Stimulated activated memory B cell treated with anti-CD40 and anti-IgM and Interleukin-4, amounts not matched to agents 10 μg/mL and 1 μg/mL and 100 μg/mL, for 72 hours (primary cell): ENCODE measurements around the gene ABCB1.
A peak's percentile ranks its signal among the peaks of the same experiment; 100 is the strongest.

Experiments used
- ATAC-seq: fragments of 150-1000 bp; cut with Tn5 transposase; 2 replicates; pipeline ENCODE4 v1.10.0; 2021
- H3K27ac Mint-ChIP-seq: one replicate; pipeline ENCODE4 v1.8.0; 2022; ENCODE audit warnings: mild to moderate bottlenecking, mixed read lengths
- H3K27me3 Mint-ChIP-seq: one replicate; pipeline ENCODE4 v1.8.0; 2022; ENCODE audit warnings: mixed read lengths
- H3K36me3 Mint-ChIP-seq: one replicate; pipeline ENCODE4 v1.8.0; 2022; ENCODE audit warnings: mixed read lengths
- H3K4me1 Mint-ChIP-seq: one replicate; pipeline ENCODE4 v1.8.0; 2022; ENCODE audit warnings: mixed read lengths
- H3K4me3 Mint-ChIP-seq: one replicate; pipeline ENCODE4 v1.8.0; 2022; ENCODE audit warnings: mild to moderate bottlenecking, moderate library complexity, mixed read lengths
- H3K9me3 Mint-ChIP-seq: one replicate; pipeline ENCODE4 v1.8.0; 2022; ENCODE audit warnings: mixed read lengths

The ABCB1 gene

GRCh38 chr7:87600130-87601124 is at the start of gene ABCB1:
ABCB1 (minus strand) TSS chr7:87600884; CDS start chr7:87600184, 700 bp downstream.
- Mint-ChIP-seq H3K27ac (peak within 1 kb of the TSS; percentile 73), H3K4me1 (peaks cover 18% of the 10 kb centered on the region), H3K4me3 (peak within 1 kb of the TSS; percentile 81), H3K36me3 (no peaks in the 10 kb centered on the region), H3K9me3 (no peaks in the 10 kb centered on the region), H3K27me3 (peaks cover 43% of the 10 kb centered on the region)
- ATAC-seq, result peak; percentile 78

- no peak for ATAC-seq
- no peaks in the 10 kb centered on the region for H3K36me3 Mint-ChIP-seq
- H3K27me3 Mint-ChIP-seq, result peaks cover 19% of the 10 kb centered on the region
- no peak overlapping the region for H3K4me3 Mint-ChIP-seq
- no peaks in the 10 kb centered on the region for H3K4me1 Mint-ChIP-seq
- H3K9me3 Mint-ChIP-seq, result no peaks in the 10 kb centered on the region
- no peak overlapping the region for H3K27ac Mint-ChIP-seq
Measured at GRCh38 chr7:87648316-87648715, 47.6 kb upstream of the ABCB1 start.

- no peak overlapping the region for H3K4me3 Mint-ChIP-seq
- no peak overlapping the region for H3K27ac Mint-ChIP-seq
- H3K4me1 Mint-ChIP-seq, result no peaks in the 10 kb centered on the region
- no peak for ATAC-seq
- no peaks in the 10 kb centered on the region for H3K36me3 Mint-ChIP-seq
- no peaks in the 10 kb centered on the region for H3K9me3 Mint-ChIP-seq
- H3K27me3 Mint-ChIP-seq, result peaks cover 9% of the 10 kb centered on the region
Measured at GRCh38 chr7:87645446-87645845, 44.8 kb upstream of the ABCB1 start.

GRCh38 chr7:87635921-87636320 is 35.2 kb upstream of the ABCB1 start:
- Mint-ChIP-seq H3K27ac (no peak overlapping the region), H3K27me3 (no peaks in the 10 kb centered on the region), H3K36me3 (no peaks in the 10 kb centered on the region), H3K4me3 (no peak overlapping the region), H3K9me3 (peaks cover 7% of the 10 kb centered on the region), H3K4me1 (no peaks in the 10 kb centered on the region)
- no peak for ATAC-seq

- Mint-ChIP-seq H3K27me3 (no peaks in the 10 kb centered on the region), H3K4me1 (peaks cover 18% of the 10 kb centered on the region), H3K27ac (peak overlapping the region; percentile 46), H3K4me3 (peak overlapping the region; percentile 85), H3K9me3 (no peaks in the 10 kb centered on the region), H3K36me3 (no peaks in the 10 kb centered on the region)
- peak; percentile 57 for ATAC-seq
Measured at GRCh38 chr7:87628780-87629569, 28.3 kb upstream of the ABCB1 start.

- Mint-ChIP-seq H3K27me3 (no peaks in the 10 kb centered on the region), H3K4me1 (peaks cover 18% of the 10 kb centered on the region), H3K27ac (no peak overlapping the region), H3K4me3 (peak overlapping the region; percentile 85), H3K36me3 (no peaks in the 10 kb centered on the region), H3K9me3 (no peaks in the 10 kb centered on the region)
- ATAC-seq, result peak; percentile 18
Measured at GRCh38 chr7:87627634-87627994, 26.9 kb upstream of the ABCB1 start.

- no peak overlapping the region for H3K4me3 Mint-ChIP-seq
- peaks cover 18% of the 10 kb centered on the region for H3K4me1 Mint-ChIP-seq
- H3K27ac Mint-ChIP-seq, result no peak overlapping the region
- H3K36me3 Mint-ChIP-seq, result no peaks in the 10 kb centered on the region
- H3K27me3 Mint-ChIP-seq, result no peaks in the 10 kb centered on the region
- no peak for ATAC-seq
- H3K9me3 Mint-ChIP-seq, result no peaks in the 10 kb centered on the region
Measured at GRCh38 chr7:87625101-87625500, 24.4 kb upstream of the ABCB1 start.

- Mint-ChIP-seq H3K4me3 (no peak overlapping the region), H3K36me3 (no peaks in the 10 kb centered on the region), H3K4me1 (peaks cover 18% of the 10 kb centered on the region), H3K27ac (no peak overlapping the region), H3K9me3 (no peaks in the 10 kb centered on the region), H3K27me3 (no peaks in the 10 kb centered on the region)
- no peak for ATAC-seq
Measured at GRCh38 chr7:87624628-87625027, 23.9 kb upstream of the ABCB1 start.

GRCh38 chr7:87615197-87615596 is 14.5 kb upstream of the ABCB1 start:
- no peak for ATAC-seq
- no peak overlapping the region for H3K4me3 Mint-ChIP-seq
- H3K4me1 Mint-ChIP-seq, result no peaks in the 10 kb centered on the region
- no peaks in the 10 kb centered on the region for H3K36me3 Mint-ChIP-seq
- no peaks in the 10 kb centered on the region for H3K9me3 Mint-ChIP-seq
- H3K27me3 Mint-ChIP-seq, result peaks cover 19% of the 10 kb centered on the region
- H3K27ac Mint-ChIP-seq, result no peak overlapping the region

- no peaks in the 10 kb centered on the region for H3K4me1 Mint-ChIP-seq
- ATAC-seq, result no peak
- no peak overlapping the region for H3K27ac Mint-ChIP-seq
- H3K4me3 Mint-ChIP-seq, result no peak overlapping the region
- no peaks in the 10 kb centered on the region for H3K9me3 Mint-ChIP-seq
- H3K36me3 Mint-ChIP-seq, result no peaks in the 10 kb centered on the region
- H3K27me3 Mint-ChIP-seq, result peaks cover 20% of the 10 kb centered on the region
Measured at GRCh38 chr7:87609916-87610315, 9.2 kb upstream of the ABCB1 start.

GRCh38 chr7:87608431-87608830 is 7.7 kb upstream of the ABCB1 start:
- Mint-ChIP-seq H3K27ac (no peak overlapping the region), H3K27me3 (peaks cover 20% of the 10 kb centered on the region), H3K4me3 (no peak overlapping the region), H3K9me3 (no peaks in the 10 kb centered on the region), H3K36me3 (no peaks in the 10 kb centered on the region), H3K4me1 (no peaks in the 10 kb centered on the region)
- no peak for ATAC-seq

GRCh38 chr7:87604264-87604663 is 3.6 kb upstream of the ABCB1 start:
- Mint-ChIP-seq H3K9me3 (no peaks in the 10 kb centered on the region), H3K4me3 (no peak overlapping the region), H3K4me1 (peaks cover 15% of the 10 kb centered on the region), H3K36me3 (no peaks in the 10 kb centered on the region), H3K27ac (no peak overlapping the region), H3K27me3 (peaks cover 47% of the 10 kb centered on the region)
- no peak for ATAC-seq

GRCh38 chr7:87599336-87599735 is 1.3 kb downstream of the ABCB1 start:
- peaks cover 36% of the 10 kb centered on the region for H3K27me3 Mint-ChIP-seq
- H3K9me3 Mint-ChIP-seq, result no peaks in the 10 kb centered on the region

GRCh38 chr7:87598234-87599009 is 2.3 kb downstream of the ABCB1 start:
- H3K4me3 Mint-ChIP-seq, result no peak overlapping the region
- H3K36me3 Mint-ChIP-seq, result no peaks in the 10 kb centered on the region
- H3K27me3 Mint-ChIP-seq, result peaks cover 27% of the 10 kb centered on the region
- H3K9me3 Mint-ChIP-seq, result no peaks in the 10 kb centered on the region
- H3K4me1 Mint-ChIP-seq, result peaks cover 18% of the 10 kb centered on the region
- ATAC-seq, result no peak
- no peak overlapping the region for H3K27ac Mint-ChIP-seq

More at GRCh38 chr7:87599336-87599735, 1.3 kb downstream of the ABCB1 start:
- H3K4me1 Mint-ChIP-seq, result peaks cover 18% of the 10 kb centered on the region
- peak; percentile 93 for ATAC-seq
- H3K36me3 Mint-ChIP-seq, result no peaks in the 10 kb centered on the region
- no peak overlapping the region for H3K27ac Mint-ChIP-seq
- peak overlapping the region; percentile 40 for H3K4me3 Mint-ChIP-seq

- no peak for ATAC-seq
- Mint-ChIP-seq H3K9me3 (no peaks in the 10 kb centered on the region), H3K27me3 (peaks cover 10% of the 10 kb centered on the region), H3K4me3 (no peak overlapping the region), H3K36me3 (no peaks in the 10 kb centered on the region), H3K27ac (no peak overlapping the region), H3K4me1 (peaks cover 18% of the 10 kb centered on the region)
Measured at GRCh38 chr7:87596696-87597095, 4.0 kb downstream of the ABCB1 start.
